Loucy (cell line): Measurements from ENCODE around the gene SRM.

Experiments
- H2AFZ ChIP-seq: fragments of 200-600 bp; sonication (generic); 2 replicates; pipeline ENCODE4 v1.6.0; 2016; ENCODE audit warnings: antibody characterized with exemption, mild to moderate bottlenecking, low read length, moderate library complexity
- H3F3A ChIP-seq: fragments of 200-600 bp; 2 replicates; pipeline ENCODE4 v1.6.0; 2016; ENCODE audit warnings: antibody characterized with exemption, low read depth, mild to moderate bottlenecking
- H3K27me3 ChIP-seq: fragments of 200-600 bp; sonication (generic); 2 replicates; pipeline ENCODE4 v1.6.1; 2014; ENCODE audit warnings: low read length, mild to moderate bottlenecking; ENCODE audit not compliant: insufficient read depth, poor library complexity, severe bottlenecking
- H3K36me3 ChIP-seq: fragments of 200-600 bp; sonication (generic); 2 replicates; pipeline ENCODE4 v1.6.1; 2016; ENCODE audit warnings: low read length; ENCODE audit not compliant: insufficient read depth
- H3K4me1 ChIP-seq: fragments of 200-600 bp; sonication (generic); 2 replicates; pipeline ENCODE4 v1.5.1; 2014; ENCODE audit warnings: low read length, mild to moderate bottlenecking; ENCODE audit not compliant: insufficient read depth, poor library complexity, severe bottlenecking
- H3K4me2 ChIP-seq: fragments of 200-600 bp; sonication (generic); 2 replicates; pipeline ENCODE4 v1.6.0; 2014; ENCODE audit warnings: antibody characterized with exemption, low read length, low read depth, mild to moderate bottlenecking; ENCODE audit not compliant: poor library complexity, severe bottlenecking
- H3K4me3 ChIP-seq: fragments of 200-600 bp; sonication (generic); 2 replicates; pipeline ENCODE4 v1.5.1; 2014; ENCODE audit warnings: low read length, mild to moderate bottlenecking, mixed read lengths; ENCODE audit not compliant: poor library complexity, severe bottlenecking
- H3K79me2 ChIP-seq: fragments of 200-600 bp; sonication (generic); 2 replicates; pipeline ENCODE4 v1.6.1; 2014; ENCODE audit warnings: low read length; ENCODE audit not compliant: insufficient read depth
- H3K9ac ChIP-seq: fragments of 200-600 bp; sonication (generic); 2 replicates; pipeline ENCODE4 v1.6.0; 2014; ENCODE audit warnings: mild to moderate bottlenecking, low read depth, low read length, moderate library complexity; ENCODE audit not compliant: poor library complexity, severe bottlenecking
- H3K9me2 ChIP-seq: fragments of 200-600 bp; sonication (generic); replicated peaks from 2 replicates; pipeline ENCODE4 v1.6.1; 2016; ENCODE audit warnings: low read depth, low read length, mixed read lengths
- H3K9me3 ChIP-seq: fragments of 200-600 bp; sonication (generic); 2 replicates; pipeline ENCODE4 v1.6.1; 2014; ENCODE audit warnings: mild to moderate bottlenecking, antibody characterized with exemption, low read length, low read depth; ENCODE audit not compliant: insufficient read depth
- H4K20me1 ChIP-seq: fragments of 200-600 bp; sonication (generic); 2 replicates; pipeline ENCODE4 v1.6.0; 2014; ENCODE audit warnings: antibody characterized with exemption, low read length, mild to moderate bottlenecking; ENCODE audit not compliant: insufficient read depth, poor library complexity, severe bottlenecking
- CTCF ChIP-seq: fragments of 200-600 bp; sonication (generic); conservative IDR thresholded peaks from 2 replicates; pipeline ENCODE4 v1.5.1; 2014; ENCODE audit warnings: mild to moderate bottlenecking, antibody characterized with exemption, low read length
- EZH2phosphoT487 ChIP-seq: fragments of 200-600 bp; IDR thresholded peaks from 2 replicates; pipeline ENCODE4 v1.6.1; 2018; ENCODE audit warnings: antibody characterized with exemption, mild to moderate bottlenecking, moderate library complexity, borderline replicate concordance

Gene SRM

DNA sequence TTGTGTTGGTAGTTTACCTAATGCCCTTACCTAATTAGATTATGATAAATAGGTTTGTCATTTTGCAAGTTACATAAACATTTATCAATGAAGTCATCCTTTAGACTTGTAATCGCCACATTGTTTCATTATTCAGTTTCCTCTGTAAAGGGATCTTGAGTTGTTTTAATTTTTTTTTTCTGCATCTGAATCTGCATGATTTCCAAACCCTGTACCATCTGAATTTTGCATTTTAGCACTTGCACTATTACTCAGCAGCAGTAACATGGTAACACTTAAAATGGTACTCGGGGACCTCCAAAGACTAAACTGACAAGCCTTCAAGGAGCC is 35.0 kb downstream of the SRM start:
- TF ChIP-seq EZH2phosphoT487 (no peak), CTCF (no peak)

GRCh38 chr1:11024154-11024873 is 35.5 kb downstream of the SRM start:
- peaks cover 79% of the 10 kb centered on the region; the same call in 1 of the 2 replicates for H3K36me3 ChIP-seq
- H3K4me2 ChIP-seq: no peak overlapping the region
- H3K4me1 ChIP-seq: no peaks in the 10 kb centered on the region
- no peaks in the 10 kb centered on the region for H3K9me3 ChIP-seq
- peaks cover 35% of the 10 kb centered on the region for H4K20me1 ChIP-seq
- no peaks in the 10 kb centered on the region for H3F3A ChIP-seq
- H3K9ac ChIP-seq: no peak overlapping the region
- no peak for TF ChIP-seq CTCF
- no peak for TF ChIP-seq EZH2phosphoT487
- H3K79me2 ChIP-seq: peaks cover 11% of the 10 kb centered on the region
- H3K4me3 ChIP-seq: no peak overlapping the region
- no peaks in the 10 kb centered on the region for H3K27me3 ChIP-seq
- H2AFZ ChIP-seq: no peak overlapping the region
- H3K9me2 ChIP-seq: no peaks in the 10 kb centered on the region

More for the DNA sequence above, 35.0 kb downstream of the SRM start:
- Histone ChIP-seq H4K20me1 (peaks cover 35% of the 10 kb centered on the region), H3K4me1 (no peaks in the 10 kb centered on the region), H3K4me3 (no peak overlapping the region), H3K4me2 (no peak overlapping the region), H3K9ac (no peak overlapping the region), H3K79me2 (peaks cover 9% of the 10 kb centered on the region; the same call in 1 of the 2 replicates), H3K9me3 (no peaks in the 10 kb centered on the region), H3K36me3 (peaks cover 76% of the 10 kb centered on the region; the same call in 1 of the 2 replicates), H2AFZ (no peak overlapping the region), H3K27me3 (no peaks in the 10 kb centered on the region), H3F3A (no peaks in the 10 kb centered on the region), H3K9me2 (no peaks in the 10 kb centered on the region)

- no peaks in the 10 kb centered on the region for H3K27me3 ChIP-seq
- H4K20me1 ChIP-seq: peaks cover 45% of the 10 kb centered on the region
- H3K4me3 ChIP-seq: no peak overlapping the region
- no peaks in the 10 kb centered on the region for H3F3A ChIP-seq
- H2AFZ ChIP-seq: no peak overlapping the region
- H3K4me1 ChIP-seq: no peaks in the 10 kb centered on the region
- TF ChIP-seq CTCF (no peak), EZH2phosphoT487 (no peak)
- H3K9me2 ChIP-seq: no peaks in the 10 kb centered on the region
- H3K9ac ChIP-seq: no peak overlapping the region
- peaks cover 22% of the 10 kb centered on the region for H3K79me2 ChIP-seq
- H3K9me3 ChIP-seq: no peaks in the 10 kb centered on the region
- peaks cover 90% of the 10 kb centered on the region; the same call in 1 of the 2 replicates for H3K36me3 ChIP-seq
- no peak overlapping the region for H3K4me2 ChIP-seq
Measured at GRCh38 chr1:11023201-11023600, 36.6 kb downstream of the SRM start.
